IMR-90 (cell line): ENCODE data around the gene CBY1. TPM values are rescaled to one million over a fixed set of nuclear protein-coding genes. Genes with fewer than 3 reads are reported as not detected.

ENCODE experiments used
- ATAC-seq: fragments of 200-7000 bp; cut with Tn5 transposase; 2 replicates; pipeline ENCODE4 v1.9.1; 2020; ENCODE audit warnings: low read depth, mild to moderate bottlenecking, moderate library complexity
- BruUV-seq: library from RNA; stranded (reverse); fragments of 400-500 nt; replicated peaks from 2 replicates; lab custom pipeline; 2021; lab: Mats Ljungman, UMichigan
- CTCF ChIA-PET: fragments of 300-600 bp; formaldehyde crosslinking; extraction: SDS; loops from one replicate; lab custom pipeline; 2021; ENCODE audit warnings: antibody characterized with exemption; lab: Yijun Ruan, JAX
- POLR2A ChIA-PET: fragments of 300-600 bp; sonication (Branson Sonifier 250); formaldehyde crosslinking; loops from one replicate; lab custom pipeline; 2022; ENCODE audit warnings: antibody characterized with exemption; ENCODE audit not compliant: unreplicated experiment; lab: Charles Lee
- DNase-seq: peaks from one replicate; pipeline ENCODE4 v3.0.0; 2013
- H2AFZ ChIP-seq: replicated peaks from 2 replicates; pipeline ENCODE3; 2013; ENCODE audit warnings: low read length, mild to moderate bottlenecking; ENCODE audit not compliant: poor library complexity
- H2AK5ac ChIP-seq: 2 replicates; pipeline ENCODE4 v1.6.1; 2013; ENCODE audit warnings: low read depth, low read length, inconsistent platforms
- H2AK9ac ChIP-seq: replicated peaks from 2 replicates; pipeline ENCODE3; 2013; ENCODE audit warnings: mild to moderate bottlenecking, low read depth, low read length, moderate library complexity; ENCODE audit not compliant: poor library complexity
- H2BK120ac ChIP-seq: 2 replicates; pipeline ENCODE4 v1.6.1; 2013; ENCODE audit warnings: low read depth, low read length, inconsistent platforms
- H2BK15ac ChIP-seq: 3 replicates; pipeline ENCODE4 v1.6.1; 2013; ENCODE audit warnings: low read depth, low read length, inconsistent platforms
- H2BK20ac ChIP-seq: 2 replicates; pipeline ENCODE4 v1.6.1; 2013; ENCODE audit warnings: low read depth, mild to moderate bottlenecking, inconsistent platforms, low read length, moderate library complexity
- H2BK5ac ChIP-seq: 2 replicates; pipeline ENCODE4 v1.6.1; 2013; ENCODE audit warnings: mild to moderate bottlenecking, low read depth, low read length, inconsistent platforms; ENCODE audit not compliant: poor library complexity, severe bottlenecking
- H3K14ac ChIP-seq: replicated peaks from 2 replicates; pipeline ENCODE4 v1.6.1; 2013; ENCODE audit warnings: low read depth, low read length, inconsistent platforms
- H3K18ac ChIP-seq: 2 replicates; pipeline ENCODE4 v1.6.1; 2013; ENCODE audit warnings: low read depth, low read length, control low read depth
- H3K23ac ChIP-seq: 2 replicates; pipeline ENCODE4 v1.6.1; 2013; ENCODE audit warnings: low read depth, low read length, inconsistent platforms
- H3K27ac ChIP-seq: 2 replicates; pipeline ENCODE4 v1.5.1; 2013; ENCODE audit warnings: mild to moderate bottlenecking, control low read depth, low read length; ENCODE audit not compliant: insufficient read depth
- H3K27me3 ChIP-seq: 2 replicates; pipeline ENCODE4 v1.6.1; 2013; ENCODE audit warnings: low read length; ENCODE audit not compliant: control insufficient read depth, insufficient read depth
- H3K36me3 ChIP-seq: 2 replicates; pipeline ENCODE4 v1.6.1; 2013; ENCODE audit warnings: low read length, mixed read lengths; ENCODE audit not compliant: control insufficient read depth, insufficient read depth
- H3K4ac ChIP-seq: 2 replicates; pipeline ENCODE4 v1.6.1; 2013; ENCODE audit warnings: low read depth, low read length, inconsistent platforms
- H3K4me1 ChIP-seq: 2 replicates; pipeline ENCODE4 v1.6.1; 2013; ENCODE audit warnings: low read length, mixed read lengths; ENCODE audit not compliant: control insufficient read depth, insufficient read depth
- H3K4me2 ChIP-seq: 2 replicates; pipeline ENCODE4 v1.6.1; 2013; ENCODE audit warnings: low read depth, mild to moderate bottlenecking, control low read depth, low read length, moderate library complexity
- H3K4me3 ChIP-seq: 2 replicates; pipeline ENCODE4 v1.5.1; 2013; ENCODE audit warnings: low read depth, mild to moderate bottlenecking, control low read depth, low read length, moderate library complexity; ENCODE audit not compliant: insufficient read depth
- H3K56ac ChIP-seq: 2 replicates; pipeline ENCODE4 v1.6.1; 2013; ENCODE audit warnings: low read length, inconsistent platforms; ENCODE audit not compliant: insufficient read depth; ENCODE audit errors: extremely low read depth
- H3K79me1 ChIP-seq, 2 experiments: 2 replicates each; pipeline ENCODE4 v1.6.1; 2013; ENCODE audit warnings: low read length in 2 of 2, inconsistent platforms in 1 of 2, low read depth in 1 of 2
- H3K9ac ChIP-seq: 2 replicates; pipeline ENCODE4 v1.6.1; 2013; ENCODE audit warnings: low read depth, low read length, control low read depth
- H3K9me1 ChIP-seq: 2 replicates; pipeline ENCODE4 v1.6.1; 2013; ENCODE audit warnings: low read length, inconsistent platforms; ENCODE audit not compliant: insufficient read depth
- H3K9me3 ChIP-seq: 2 replicates; pipeline ENCODE4 v1.6.1; 2013; ENCODE audit warnings: low read length; ENCODE audit not compliant: control insufficient read depth, insufficient read depth
- H4K20me1 ChIP-seq: 2 replicates; pipeline ENCODE4 v1.6.1; 2013; ENCODE audit warnings: low read length, inconsistent platforms; ENCODE audit not compliant: insufficient read depth
- H4K5ac ChIP-seq: 2 replicates; pipeline ENCODE4 v1.6.1; 2013; ENCODE audit warnings: mild to moderate bottlenecking, low read depth, low read length, control low read depth
- H4K8ac ChIP-seq, 2 experiments: 2 replicates each; pipeline ENCODE4 v1.6.1; 2013; ENCODE audit warnings: low read depth in 2 of 2, low read length in 2 of 2, control low read depth in 1 of 2, inconsistent platforms in 1 of 2
- H4K91ac ChIP-seq: 2 replicates; pipeline ENCODE4 v1.6.1; 2013; ENCODE audit warnings: low read depth, low read length, inconsistent platforms; ENCODE audit not compliant: insufficient read depth
- BHLHE40 ChIP-seq: fragments of 150-350 bp; IDR thresholded peaks from 2 replicates; pipeline ENCODE4 v1.6.1; 2016; ENCODE audit warnings: mild to moderate bottlenecking, low read depth, low read length
- CEBPB ChIP-seq: IDR thresholded peaks from 2 replicates; pipeline ENCODE4 v1.6.1; 2012; ENCODE audit warnings: low read depth, low read length, improper control_type of control experiment
- CHD1 ChIP-seq: IDR thresholded peaks from 2 replicates; pipeline ENCODE4 v1.6.1; 2012; ENCODE audit warnings: low read depth, low read length, improper control_type of control experiment
- FOS ChIP-seq: fragments of 150-350 bp; IDR thresholded peaks from 2 replicates; pipeline ENCODE4 v1.6.1; 2016; ENCODE audit warnings: low read depth, low read length
- MAFK ChIP-seq: IDR thresholded peaks from 2 replicates; pipeline ENCODE4 v1.6.1; 2012; ENCODE audit warnings: low read depth, low read length, improper control_type of control experiment
- MAZ ChIP-seq: IDR thresholded peaks from 2 replicates; pipeline ENCODE4 v1.6.1; 2012; ENCODE audit warnings: low read depth, mild to moderate bottlenecking, low read length, improper control_type of control experiment, moderate library complexity, borderline replicate concordance
- MXI1 ChIP-seq: IDR thresholded peaks from 2 replicates; pipeline ENCODE4 v1.6.1; 2012; ENCODE audit warnings: low read depth, mild to moderate bottlenecking, low read length, moderate library complexity, borderline replicate concordance
- NFE2L2 ChIP-seq: fragments of 150-350 bp; IDR thresholded peaks from 2 replicates; pipeline ENCODE4 v1.6.1; 2016; ENCODE audit warnings: low read depth, mild to moderate bottlenecking, low read length
- POLR2A ChIP-seq: IDR thresholded peaks from 2 replicates; pipeline ENCODE4 v1.6.1; 2012; ENCODE audit warnings: mild to moderate bottlenecking, low read depth, low read length
- RAD21 ChIP-seq: IDR thresholded peaks from 2 replicates; pipeline ENCODE4 v1.6.1; 2012; ENCODE audit warnings: low read length, improper control_type of control experiment
- RCOR1 ChIP-seq: IDR thresholded peaks from 2 replicates; pipeline ENCODE4 v1.6.1; 2012; ENCODE audit warnings: mild to moderate bottlenecking, low read length, improper control_type of control experiment; ENCODE audit not compliant: insufficient replicate concordance
- RFX5 ChIP-seq: IDR thresholded peaks from 2 replicates; pipeline ENCODE4 v1.8.0; 2012; ENCODE audit warnings: low read depth, mild to moderate bottlenecking, low read length, moderate library complexity
- SMC3 ChIP-seq: fragments of 150-350 bp; IDR thresholded peaks from 2 replicates; pipeline ENCODE4 v1.6.1; 2016; ENCODE audit warnings: low read depth, mild to moderate bottlenecking, antibody characterized with exemption, low read length, moderate library complexity
- WGBS, 2 experiments: methylation state at CpG; one replicate each; pipeline versions ENCODE4 v1.1.5 to v1.1.7; 2013; ENCODE audit warnings: missing lambda C conversion rate in 2 of 2; ENCODE audit not compliant: insufficient read length in 1 of 2; ENCODE audit errors: extremely low coverage in 2 of 2; 5-methylcytosine and 5-hydroxymethylcytosine counted together
- dilution Hi-C: fragments of 300-500 bp; cut with HindIII; formaldehyde crosslinking; loops from one replicate; pipeline ENCODE4 v1.14.3; 2018; ENCODE audit warnings: low sequenced_read_pairs; ENCODE audit not compliant: unreplicated experiment
- in situ Hi-C: fragments of 300-500 bp; cut with MboI; formaldehyde crosslinking; loops from 3 replicates; pipeline ENCODE4 v1.14.3; 2019; ENCODE audit warnings: low sequenced_read_pairs, inconsistent platforms, mixed read lengths
- intact Hi-C: fragments of 100-400 bp; cut with micrococcal nuclease; formaldehyde crosslinking; loops from 2 replicates; pipeline ENCODE4 v1.10.0; 2022
- polyA plus RNA-seq, 3 experiments: library from polyadenylated mRNA; depleted of rRNA; stranded (reverse); fragments of >200 nt; gene quantifications; 2 replicates each; pipeline ENCODE4 v1.2.3, GENCODE V29; 2012; ENCODE audit warnings: low replicate concordance in 1 of 3
- total RNA-seq: library from RNA; depleted of rRNA; stranded (reverse); fragments of >200 nt; gene quantifications from 2 replicates; pipeline ENCODE4 v1.2.3, GENCODE V29; 2012
- TF ChIP-seq, protein P1 (sequence below): fragments of 150-350 bp; IDR thresholded peaks from 2 replicates; pipeline ENCODE4 v1.6.1; 2016; ENCODE audit warnings: low read depth, mild to moderate bottlenecking, low read length, moderate library complexity, borderline replicate concordance
- TF ChIP-seq, protein P2 (sequence below): conservative IDR thresholded peaks from 2 replicates; pipeline ENCODE4 v1.5.1; 2012; ENCODE audit warnings: mild to moderate bottlenecking, low read depth, low read length, improper control_type of control experiment
- TF ChIP-seq, protein P3 (sequence below): fragments of 150-350 bp; IDR thresholded peaks from 2 replicates; pipeline ENCODE4 v1.6.1; 2017; ENCODE audit warnings: mild to moderate bottlenecking, antibody characterized with exemption, low read length, low read depth

The CBY1 gene
- total and polyA plus RNA-seq, 2 of the 4 experiments (the other 2 are of a cell fraction), result 13.8 to 30.0 TPM

DNA sequence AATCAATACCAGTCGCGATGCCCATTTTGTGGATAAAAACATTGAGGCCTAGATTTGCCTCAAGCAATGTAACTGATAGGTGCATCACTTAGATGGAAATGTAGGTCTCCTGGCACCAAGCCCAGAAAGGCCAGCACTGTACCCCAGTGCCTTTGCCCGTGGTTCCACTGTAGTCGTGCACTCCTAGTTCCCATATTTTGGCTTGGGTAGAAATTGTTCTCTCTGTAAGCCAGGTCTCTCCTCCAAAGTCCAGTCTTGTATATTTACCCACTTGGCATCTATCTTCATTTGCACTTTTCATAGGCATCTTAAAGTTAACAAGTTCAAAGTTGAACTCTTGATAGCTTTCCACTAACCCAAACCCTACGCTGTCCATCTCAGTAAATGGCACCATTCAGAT, 44.9 kb upstream of the CBY1 start:
- Histone ChIP-seq H2AK9ac (no peak overlapping the region), H4K8ac (no peak overlapping the region), H3K4me2 (no peak overlapping the region), H2BK120ac (no peak overlapping the region), H3K27ac (no peak overlapping the region), H2AK5ac (no peak overlapping the region), H3K9me1 (0 out of 2 replicates have a peak, but pooled peaks cover 3% of the 10 kb centered on the region), H3K14ac (no peak overlapping the region), H4K20me1 (no peaks in the 10 kb centered on the region), H3K27me3 (no peaks in the 10 kb centered on the region), H2BK5ac (no peak overlapping the region), H3K36me3 (no peaks in the 10 kb centered on the region), H4K91ac (no peak overlapping the region), H3K56ac (no peak overlapping the region), H3K4me1 (peaks cover 2% of the 10 kb centered on the region; the same call in 1 of the 2 replicates), H2AFZ (no peak overlapping the region), H3K9ac (no peak overlapping the region), H4K5ac (no peak overlapping the region), H3K79me1 (no peaks in the 10 kb centered on the region), H3K4me3 (no peak overlapping the region), H3K9me3 (no peaks in the 10 kb centered on the region), H3K18ac (no peak overlapping the region), H3K4ac (no peak overlapping the region), H2BK15ac (no peak overlapping the region), H2BK20ac (no peak overlapping the region), H3K23ac (no peak overlapping the region)
- dilution Hi-C loops (no loop called here), intact Hi-C loops (no loop called here), in situ Hi-C loops (no loop called here)
- TF ChIP-seq RCOR1 (no peak), MAFK (no peak), SMC3 (no peak), BHLHE40 (no peak), CEBPB (no peak), MXI1 (no peak), RAD21 (no peak), MAZ (no peak), FOS (no peak), POLR2A (no peak), NFE2L2 (no peak), CHD1 (no peak), RFX5 (no peak)
- TF ChIP-seq, protein P1, sequence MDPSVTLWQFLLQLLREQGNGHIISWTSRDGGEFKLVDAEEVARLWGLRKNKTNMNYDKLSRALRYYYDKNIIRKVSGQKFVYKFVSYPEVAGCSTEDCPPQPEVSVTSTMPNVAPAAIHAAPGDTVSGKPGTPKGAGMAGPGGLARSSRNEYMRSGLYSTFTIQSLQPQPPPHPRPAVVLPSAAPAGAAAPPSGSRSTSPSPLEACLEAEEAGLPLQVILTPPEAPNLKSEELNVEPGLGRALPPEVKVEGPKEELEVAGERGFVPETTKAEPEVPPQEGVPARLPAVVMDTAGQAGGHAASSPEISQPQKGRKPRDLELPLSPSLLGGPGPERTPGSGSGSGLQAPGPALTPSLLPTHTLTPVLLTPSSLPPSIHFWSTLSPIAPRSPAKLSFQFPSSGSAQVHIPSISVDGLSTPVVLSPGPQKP, result no peak
- TF ChIP-seq, protein P2, sequence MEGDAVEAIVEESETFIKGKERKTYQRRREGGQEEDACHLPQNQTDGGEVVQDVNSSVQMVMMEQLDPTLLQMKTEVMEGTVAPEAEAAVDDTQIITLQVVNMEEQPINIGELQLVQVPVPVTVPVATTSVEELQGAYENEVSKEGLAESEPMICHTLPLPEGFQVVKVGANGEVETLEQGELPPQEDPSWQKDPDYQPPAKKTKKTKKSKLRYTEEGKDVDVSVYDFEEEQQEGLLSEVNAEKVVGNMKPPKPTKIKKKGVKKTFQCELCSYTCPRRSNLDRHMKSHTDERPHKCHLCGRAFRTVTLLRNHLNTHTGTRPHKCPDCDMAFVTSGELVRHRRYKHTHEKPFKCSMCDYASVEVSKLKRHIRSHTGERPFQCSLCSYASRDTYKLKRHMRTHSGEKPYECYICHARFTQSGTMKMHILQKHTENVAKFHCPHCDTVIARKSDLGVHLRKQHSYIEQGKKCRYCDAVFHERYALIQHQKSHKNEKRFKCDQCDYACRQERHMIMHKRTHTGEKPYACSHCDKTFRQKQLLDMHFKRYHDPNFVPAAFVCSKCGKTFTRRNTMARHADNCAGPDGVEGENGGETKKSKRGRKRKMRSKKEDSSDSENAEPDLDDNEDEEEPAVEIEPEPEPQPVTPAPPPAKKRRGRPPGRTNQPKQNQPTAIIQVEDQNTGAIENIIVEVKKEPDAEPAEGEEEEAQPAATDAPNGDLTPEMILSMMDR, result no peak
- TF ChIP-seq, protein P3, sequence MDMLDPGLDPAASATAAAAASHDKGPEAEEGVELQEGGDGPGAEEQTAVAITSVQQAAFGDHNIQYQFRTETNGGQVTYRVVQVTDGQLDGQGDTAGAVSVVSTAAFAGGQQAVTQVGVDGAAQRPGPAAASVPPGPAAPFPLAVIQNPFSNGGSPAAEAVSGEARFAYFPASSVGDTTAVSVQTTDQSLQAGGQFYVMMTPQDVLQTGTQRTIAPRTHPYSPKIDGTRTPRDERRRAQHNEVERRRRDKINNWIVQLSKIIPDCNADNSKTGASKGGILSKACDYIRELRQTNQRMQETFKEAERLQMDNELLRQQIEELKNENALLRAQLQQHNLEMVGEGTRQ, result no peak
- 88% methylated on average over 1 of the region's 5 CpGs; no CpG with 5 or more reads in 1 of the 2 experiments for WGBS, 2 experiments
- ChIA-PET POLR2A (no interaction called here), CTCF (no interaction called here)
- ATAC-seq (no peak), DNase-seq (no peak)
- BruUV-seq, result no TSS peak
